ENCODE measurements around the gene MYH9.

DNA sequence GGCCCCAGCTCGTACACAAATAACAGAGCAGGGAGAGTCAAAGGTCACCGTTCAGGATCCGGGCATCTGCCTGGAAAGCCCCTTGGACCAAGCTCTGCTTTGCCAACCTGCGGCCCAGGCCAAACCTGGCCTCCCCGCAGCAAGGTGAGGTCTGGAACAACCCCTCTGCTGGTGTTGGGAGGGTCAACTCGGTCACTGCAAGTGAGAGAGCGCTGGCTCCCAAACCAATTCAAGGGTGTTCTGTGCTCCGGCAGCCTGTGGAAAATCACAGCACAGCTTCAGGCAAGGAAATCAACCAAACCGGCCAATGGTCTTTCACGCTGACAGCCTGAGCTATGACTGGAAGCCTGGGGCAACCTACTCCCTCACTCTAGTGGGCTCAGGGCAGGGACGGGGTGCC lies 63.4 kb downstream of the MYH9 start:
- TF ChIP-seq POLR2A (IDR thresholded peaks at IDR 0.05) (no peak), EP300 (IDR thresholded peaks at IDR 0.05) (no peak)
- TF ChIP-seq, protein P1, sequence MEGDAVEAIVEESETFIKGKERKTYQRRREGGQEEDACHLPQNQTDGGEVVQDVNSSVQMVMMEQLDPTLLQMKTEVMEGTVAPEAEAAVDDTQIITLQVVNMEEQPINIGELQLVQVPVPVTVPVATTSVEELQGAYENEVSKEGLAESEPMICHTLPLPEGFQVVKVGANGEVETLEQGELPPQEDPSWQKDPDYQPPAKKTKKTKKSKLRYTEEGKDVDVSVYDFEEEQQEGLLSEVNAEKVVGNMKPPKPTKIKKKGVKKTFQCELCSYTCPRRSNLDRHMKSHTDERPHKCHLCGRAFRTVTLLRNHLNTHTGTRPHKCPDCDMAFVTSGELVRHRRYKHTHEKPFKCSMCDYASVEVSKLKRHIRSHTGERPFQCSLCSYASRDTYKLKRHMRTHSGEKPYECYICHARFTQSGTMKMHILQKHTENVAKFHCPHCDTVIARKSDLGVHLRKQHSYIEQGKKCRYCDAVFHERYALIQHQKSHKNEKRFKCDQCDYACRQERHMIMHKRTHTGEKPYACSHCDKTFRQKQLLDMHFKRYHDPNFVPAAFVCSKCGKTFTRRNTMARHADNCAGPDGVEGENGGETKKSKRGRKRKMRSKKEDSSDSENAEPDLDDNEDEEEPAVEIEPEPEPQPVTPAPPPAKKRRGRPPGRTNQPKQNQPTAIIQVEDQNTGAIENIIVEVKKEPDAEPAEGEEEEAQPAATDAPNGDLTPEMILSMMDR (IDR thresholded peaks at IDR 0.05) = no peak
